Ovary (tissue), 9 donors: ENCODE results near the gene FEZF2. TPM values are rescaled to one million over a fixed set of nuclear protein-coding genes. Genes with fewer than 3 reads are reported as not detected.

Source experiments
- DNase-seq, 5 donors: peaks; one replicate each; pipeline ENCODE4 v3.0.0-alpha.2; 2019 to 2020
- H3K27ac ChIP-seq, 2 donors: fragments of 200-600 bp; one replicate each; pipeline versions ENCODE4 v1.5.1 to v1.8.0; 2019 to 2022
- H3K27me3 ChIP-seq: fragments of 200-600 bp; one replicate; pipeline ENCODE4 v1.8.0; 2022
- H3K36me3 ChIP-seq: fragments of 200-600 bp; sonication (generic); one replicate; pipeline ENCODE4 v1.5.1; 2019
- H3K4me1 ChIP-seq: one replicate; pipeline ENCODE4 v1.8.1; 2013; ENCODE audit warnings: mild to moderate bottlenecking, moderate library complexity; ENCODE audit not compliant: insufficient read depth
- H3K4me3 ChIP-seq: fragments of 200-600 bp; sonication (generic); one replicate; pipeline ENCODE4 v1.5.1; 2017
- H3K9me3 ChIP-seq, 2 donors: fragments of 200-600 bp in 1 of 2; sonication (generic) in 1 of 2; one replicate each; pipeline versions ENCODE4 v1.5.1 to v1.8.1; 2013 to 2019; ENCODE audit warnings: mild to moderate bottlenecking in 1 of 2, moderate library complexity in 1 of 2
- CTCF ChIP-seq, 3 donors: fragments of 450-650 bp in 2 of 3; fragments of 200-600 bp in 1 of 3; IDR thresholded peaks; one replicate each; pipeline versions ENCODE4 v1.5.1 to v1.8.0; 2016 to 2022; ENCODE audit warnings: antibody characterized with exemption in 3 of 3, mild to moderate bottlenecking in 1 of 3
- EP300 ChIP-seq: sonication (generic); formaldehyde crosslinking; IDR thresholded peaks from one replicate; pipeline ENCODE4 v1.6.1; 2017; ENCODE audit warnings: antibody characterized with exemption
- POLR2A ChIP-seq: fragments of 450-650 bp; IDR thresholded peaks from one replicate; pipeline ENCODE4 v1.6.1; 2017; ENCODE audit warnings: antibody characterized with exemption, mild to moderate bottlenecking, moderate library complexity
- WGBS, 3 donors: extraction: QIAGEN DNeasy Blood & Tissue Kit in 1 of 3; methylation state at CpG; one replicate each; pipeline versions ENCODE4 v1.1.5 to v1.1.7; 2013 to 2017; 5-methylcytosine and 5-hydroxymethylcytosine counted together
- intact Hi-C, 4 donors: fragments of 100-400 bp; cut with DNase I; formaldehyde crosslinking; loops; one replicate each; pipeline versions ENCODE4 v1.11.0 to v1.15.1; 2022 to 2023
- polyA plus RNA-seq, 2 donors: library from polyadenylated mRNA; stranded (reverse); fragments of 200-250 nt in 1 of 2; fragments of 350-450 nt in 1 of 2; fragmentation: Illumina TruSeq in 1 of 2; extraction: RNeasy Lipid Tissue Mini Kit (QIAGEN cat#74804) in 1 of 2; gene quantifications; one replicate each; pipeline ENCODE4 v1.2.3, GENCODE V29; 2013 to 2014
- total RNA-seq, 7 donors: library from RNA; depleted of rRNA in 2 of 7; stranded (reverse); fragments of >200 nt in 2 of 7; fragmentation: NEBNext Ultra II Directional in 3 of 7; extraction: Animal tissue kit (Norgen Biotek cat#: 25700) in 3 of 7; gene quantifications; one replicate each; pipeline versions ENCODE4 v1.1.0 to v1.2.4, GENCODE V29; 2016 to 2023
- donor health status: DM: no; HTN: no; CAD: no; lungs with moderate emphysema.
- donor health status: DM: no; HTN: no; CAD: no.
- donor health status: Bipolar disorder and iron deficiency.
- donor health status: DM: yes; HTN: yes; CAD: no.
- donor health status: DM: no; HTN: no; CAD: no.
- donor health status: DM: yes; HTN: yes; CAD: no.

The FEZF2 gene
- total and polyA plus RNA-seq, 9 donors = 0.29 TPM; not detected in 8

- H3K4me1 ChIP-seq = no peaks in the 10 kb centered on the region
- H3K27me3 ChIP-seq = no peaks in the 10 kb centered on the region
- H3K36me3 ChIP-seq = no peaks in the 10 kb centered on the region
- no peaks in the 10 kb centered on the region for H3K9me3 ChIP-seq
- no peak for DNase-seq
- H3K27ac ChIP-seq = no peak overlapping the region
- TF ChIP-seq CTCF (IDR thresholded peaks at IDR 0.05) (no peak), EP300 (no peak)
- intact Hi-C loops = no loop called here
- H3K4me3 ChIP-seq = no peak overlapping the region
- 29 to 33% (median 31%) methylated on average over 4 of the region's 4 CpGs for WGBS, 3 donors
These were observed 7.2 kb downstream of the FEZF2 start for GRCh38 chr3:62366126-62366484.

- Histone ChIP-seq H3K4me1 (no peaks in the 10 kb centered on the region), H3K27ac (no peak overlapping the region), H3K9me3 (no peaks in the 10 kb centered on the region), H3K36me3 (no peaks in the 10 kb centered on the region), H3K27me3 (no peaks in the 10 kb centered on the region), H3K4me3 (no peak overlapping the region)
- no peak for DNase-seq
- intact Hi-C loops = no loop called here
- 25 to 31% (median 28%) methylated on average over 16 of the region's 16 CpGs for WGBS, 3 donors
- TF ChIP-seq EP300 = no peak
- no peak for TF ChIP-seq POLR2A
- no peak for TF ChIP-seq CTCF (IDR thresholded peaks at IDR 0.05)
These were observed 7.8 kb downstream of the FEZF2 start for GRCh38 chr3:62365391-62366125.

- intact Hi-C loops = no loop called here
- Histone ChIP-seq H3K27ac (no peak overlapping the region), H3K36me3 (no peaks in the 10 kb centered on the region), H3K4me3 (no peak overlapping the region), H3K4me1 (no peaks in the 10 kb centered on the region), H3K9me3 (no peaks in the 10 kb centered on the region), H3K27me3 (no peaks in the 10 kb centered on the region)
- no peak for DNase-seq
- TF ChIP-seq EP300 (no peak), CTCF (IDR thresholded peaks at IDR 0.05) (no peak), POLR2A (no peak)
These were observed 9.2 kb downstream of the FEZF2 start for GRCh38 chr3:62364191-62364590.

GRCh38 chr3:62363275-62363674 is 10.1 kb downstream of the FEZF2 start:
- no peaks in the 10 kb centered on the region for H3K4me1 ChIP-seq
- H3K27ac ChIP-seq = no peak overlapping the region
- H3K4me3 ChIP-seq = no peak overlapping the region
- intact Hi-C loops = no loop called here
- WGBS, 3 donors = 77 to 85% (median 78%) methylated on average over 6 of the region's 6 CpGs
- DNase-seq = no peak
- no peaks in the 10 kb centered on the region for H3K9me3 ChIP-seq
- no peaks in the 10 kb centered on the region for H3K27me3 ChIP-seq
- no peak for TF ChIP-seq CTCF (IDR thresholded peaks at IDR 0.05)
- no peak for TF ChIP-seq EP300
- no peak for TF ChIP-seq POLR2A
- H3K36me3 ChIP-seq = no peaks in the 10 kb centered on the region
